PC-3 (cell line): ENCODE measurements around the gene POLR3G. TPM values are rescaled to one million over a fixed set of nuclear protein-coding genes. Genes with fewer than 3 reads are reported as not detected.

Source experiments
- ATAC-seq: fragments of 200-7000 bp; cut with Tn5 transposase; 2 replicates; pipeline ENCODE4 v1.9.1; 2020; ENCODE audit warnings: mild to moderate bottlenecking, moderate library complexity
- BruUV-seq: library from RNA; stranded (reverse); fragments of 400-500 nt; replicated peaks from 2 replicates; lab custom pipeline; 2021; lab: Mats Ljungman, UMichigan
- CTCF ChIA-PET: fragments of 300-600 bp; sonication (Branson Sonifier 250); formaldehyde crosslinking; loops from one replicate; lab custom pipeline; 2022; ENCODE audit warnings: antibody characterized with exemption; lab: Charles Lee
- POLR2A ChIA-PET: fragments of 300-600 bp; sonication (Branson Sonifier 250); formaldehyde crosslinking; loops from one replicate; lab custom pipeline; 2022; ENCODE audit warnings: antibody characterized with exemption; ENCODE audit not compliant: unreplicated experiment; lab: Charles Lee
- DNase-seq: peaks from one replicate; pipeline ENCODE4 v3.0.0-alpha.2; 2015
- H2AFZ ChIP-seq: fragments of 300-600 bp; sonication (generic); 2 replicates; pipeline ENCODE4 v1.6.0; 2016; ENCODE audit warnings: antibody characterized with exemption, low read length
- H3F3A ChIP-seq: fragments of 300-600 bp; sonication (generic); one replicate; pipeline ENCODE4 v1.6.0; 2017; ENCODE audit warnings: antibody characterized with exemption, low read length, control low read depth, mild to moderate bottlenecking; ENCODE audit not compliant: unreplicated experiment
- H3K27ac ChIP-seq: fragments of 300-600 bp; sonication (generic); 2 replicates; pipeline ENCODE4 v1.5.1; 2016; ENCODE audit warnings: mild to moderate bottlenecking, low read length
- H3K27me3 ChIP-seq: fragments of 300-600 bp; sonication (generic); 2 replicates; pipeline ENCODE4 v1.6.1; 2016; ENCODE audit warnings: low read length, mixed read lengths
- H3K36me3 ChIP-seq: fragments of 300-600 bp; sonication (generic); 2 replicates; pipeline ENCODE4 v1.6.1; 2016; ENCODE audit warnings: low read depth, mixed run types, low read length, mixed read lengths
- H3K4me1 ChIP-seq: fragments of 300-600 bp; sonication (generic); 2 replicates; pipeline ENCODE4 v1.5.1; 2016; ENCODE audit warnings: low read length; ENCODE audit not compliant: insufficient read depth
- H3K4me2 ChIP-seq: fragments of 300-600 bp; sonication (generic); 2 replicates; pipeline ENCODE4 v1.6.0; 2016; ENCODE audit warnings: low read length
- H3K4me3 ChIP-seq: fragments of 300-600 bp; sonication (generic); 2 replicates; pipeline ENCODE4 v1.5.1; 2016; ENCODE audit warnings: mild to moderate bottlenecking, low read length, mixed read lengths
- H3K79me2 ChIP-seq: fragments of 300-600 bp; sonication (generic); 2 replicates; pipeline ENCODE4 v1.6.1; 2017; ENCODE audit warnings: low read length, mixed read lengths
- H3K9ac ChIP-seq: fragments of 300-600 bp; sonication (generic); 2 replicates; pipeline ENCODE4 v1.6.0; 2016; ENCODE audit warnings: mild to moderate bottlenecking, low read length
- H3K9me2 ChIP-seq: fragments of 300-600 bp; sonication (generic); replicated peaks from 2 replicates; pipeline ENCODE4 v1.6.1; 2016; ENCODE audit warnings: mixed run types, low read length, mixed read lengths
- H3K9me3 ChIP-seq: fragments of 300-600 bp; sonication (generic); 2 replicates; pipeline ENCODE4 v1.6.1; 2016; ENCODE audit warnings: low read length, mixed read lengths
- H4K20me1 ChIP-seq: fragments of 300-600 bp; sonication (generic); 2 replicates; pipeline ENCODE4 v1.6.1; 2016; ENCODE audit warnings: low read length, mixed read lengths
- EZH2 ChIP-seq: fragments of 300-600 bp; sonication (generic); IDR thresholded peaks from one replicate; pipeline ENCODE4 v1.6.1; 2017; ENCODE audit warnings: antibody characterized with exemption, mild to moderate bottlenecking, low read length; ENCODE audit not compliant: unreplicated experiment
- EZH2phosphoT487 ChIP-seq: fragments of 300-600 bp; sonication (generic); IDR thresholded peaks from 2 replicates; pipeline ENCODE4 v1.6.1; 2018; ENCODE audit warnings: mild to moderate bottlenecking, antibody characterized with exemption, low read length, borderline replicate concordance
- intact Hi-C: fragments of 100-400 bp; cut with micrococcal nuclease; formaldehyde crosslinking; loops from 2 replicates; pipeline ENCODE4 v1.9.0; 2023
- total RNA-seq: library from RNA; depleted of rRNA; stranded (reverse); fragments of >200 nt; gene quantifications from 2 replicates; pipeline ENCODE4 v1.2.3, GENCODE V29; 2014
- TF ChIP-seq, protein P1 (sequence below): fragments of 300-600 bp; sonication (generic); conservative IDR thresholded peaks from 2 replicates; pipeline ENCODE4 v1.5.1; 2017; ENCODE audit warnings: antibody characterized with exemption, low read depth, mild to moderate bottlenecking, low read length

The POLR3G gene
- total RNA-seq, 1 experiment from 2014 or later: 42.2 TPM

DNA sequence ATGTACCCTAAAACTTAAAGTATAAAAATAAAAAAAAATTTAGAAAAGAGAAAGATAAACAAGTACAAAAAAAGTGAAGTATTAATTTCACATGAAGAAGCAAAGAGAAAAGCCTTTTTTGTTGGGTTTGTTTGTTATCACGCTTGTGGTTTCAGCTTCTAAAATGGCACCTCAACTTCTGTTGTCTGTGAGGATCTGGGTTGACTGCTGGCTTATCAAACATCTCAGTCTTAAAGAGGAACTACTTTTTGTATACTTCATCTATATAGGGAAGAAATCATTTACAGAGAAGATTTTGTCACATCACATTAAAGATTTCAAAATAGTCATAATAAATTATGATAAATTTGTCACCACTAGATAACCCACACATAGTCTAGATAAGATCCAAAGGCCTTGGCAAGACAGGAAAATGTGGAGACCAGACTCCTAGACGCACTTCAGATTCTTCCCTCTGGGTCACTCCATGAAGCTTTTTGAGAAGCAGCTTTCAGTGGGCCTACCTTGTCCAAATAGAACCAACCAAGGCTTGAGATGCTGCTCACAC lies 75.1 kb downstream of the POLR3G start:
- ChIA-PET CTCF (no interaction called here), POLR2A (no interaction called here)
- H3K27me3 ChIP-seq: no peaks in the 10 kb centered on the region
- H3F3A ChIP-seq: peaks cover 3% of the 10 kb centered on the region
- DNase-seq: no peak
- H3K9ac ChIP-seq: no peak overlapping the region
- no peaks in the 10 kb centered on the region for H4K20me1 ChIP-seq
- TF ChIP-seq EZH2: no peak
- TF ChIP-seq EZH2phosphoT487: no peak
- TF ChIP-seq, protein P1, sequence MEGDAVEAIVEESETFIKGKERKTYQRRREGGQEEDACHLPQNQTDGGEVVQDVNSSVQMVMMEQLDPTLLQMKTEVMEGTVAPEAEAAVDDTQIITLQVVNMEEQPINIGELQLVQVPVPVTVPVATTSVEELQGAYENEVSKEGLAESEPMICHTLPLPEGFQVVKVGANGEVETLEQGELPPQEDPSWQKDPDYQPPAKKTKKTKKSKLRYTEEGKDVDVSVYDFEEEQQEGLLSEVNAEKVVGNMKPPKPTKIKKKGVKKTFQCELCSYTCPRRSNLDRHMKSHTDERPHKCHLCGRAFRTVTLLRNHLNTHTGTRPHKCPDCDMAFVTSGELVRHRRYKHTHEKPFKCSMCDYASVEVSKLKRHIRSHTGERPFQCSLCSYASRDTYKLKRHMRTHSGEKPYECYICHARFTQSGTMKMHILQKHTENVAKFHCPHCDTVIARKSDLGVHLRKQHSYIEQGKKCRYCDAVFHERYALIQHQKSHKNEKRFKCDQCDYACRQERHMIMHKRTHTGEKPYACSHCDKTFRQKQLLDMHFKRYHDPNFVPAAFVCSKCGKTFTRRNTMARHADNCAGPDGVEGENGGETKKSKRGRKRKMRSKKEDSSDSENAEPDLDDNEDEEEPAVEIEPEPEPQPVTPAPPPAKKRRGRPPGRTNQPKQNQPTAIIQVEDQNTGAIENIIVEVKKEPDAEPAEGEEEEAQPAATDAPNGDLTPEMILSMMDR: no peak
- H3K9me3 ChIP-seq: no peaks in the 10 kb centered on the region
- H3K9me2 ChIP-seq: no peaks in the 10 kb centered on the region
- BruUV-seq: no TSS peak
- H3K79me2 ChIP-seq: no peaks in the 10 kb centered on the region
- no peak overlapping the region for H3K4me3 ChIP-seq
- H3K4me1 ChIP-seq: peaks cover 28% of the 10 kb centered on the region
- H3K4me2 ChIP-seq: no peak overlapping the region
- ATAC-seq: no peak
- H3K36me3 ChIP-seq: no peaks in the 10 kb centered on the region
- H2AFZ ChIP-seq: no peak overlapping the region
- H3K27ac ChIP-seq: no peak overlapping the region
- intact Hi-C loops: no loop called here

DNA sequence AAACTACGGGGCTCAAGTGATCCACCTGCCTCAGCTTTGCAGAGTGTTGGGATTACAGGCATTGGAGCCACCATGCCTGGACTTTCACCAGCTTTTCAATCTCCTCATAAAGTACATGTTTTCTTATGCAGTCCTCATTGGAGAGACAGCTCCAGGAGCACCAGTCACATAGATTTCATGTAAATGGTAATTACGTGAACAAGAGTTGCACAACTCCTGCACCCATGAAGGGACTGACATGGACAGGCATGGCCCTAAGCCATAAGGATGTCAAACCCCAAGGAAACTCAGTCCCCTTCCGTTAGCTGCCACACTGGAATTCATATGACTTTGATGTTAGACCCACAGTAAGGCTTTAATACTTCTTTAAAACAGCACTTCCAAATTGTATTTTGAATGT lies 76.3 kb downstream of the POLR3G start:
- POLR2A ChIA-PET: no interaction called here
- DNase-seq: no peak
- Histone ChIP-seq H3K4me1 (peaks cover 28% of the 10 kb centered on the region), H3K4me2 (no peak overlapping the region), H3K36me3 (no peaks in the 10 kb centered on the region), H2AFZ (no peak overlapping the region), H3K79me2 (no peaks in the 10 kb centered on the region), H3K27ac (no peak overlapping the region), H3K9me3 (no peaks in the 10 kb centered on the region), H3K9me2 (no peaks in the 10 kb centered on the region), H3K4me3 (no peak overlapping the region), H3F3A (peaks cover 3% of the 10 kb centered on the region), H3K9ac (no peak overlapping the region), H3K27me3 (no peaks in the 10 kb centered on the region), H4K20me1 (no peaks in the 10 kb centered on the region)
- ATAC-seq: no peak
- CTCF ChIA-PET: no interaction called here
- no peak for TF ChIP-seq EZH2phosphoT487
- TF ChIP-seq EZH2: no peak
- TF ChIP-seq, protein P1: no peak
- intact Hi-C loops: no loop called here
- BruUV-seq: no TSS peak

DNA sequence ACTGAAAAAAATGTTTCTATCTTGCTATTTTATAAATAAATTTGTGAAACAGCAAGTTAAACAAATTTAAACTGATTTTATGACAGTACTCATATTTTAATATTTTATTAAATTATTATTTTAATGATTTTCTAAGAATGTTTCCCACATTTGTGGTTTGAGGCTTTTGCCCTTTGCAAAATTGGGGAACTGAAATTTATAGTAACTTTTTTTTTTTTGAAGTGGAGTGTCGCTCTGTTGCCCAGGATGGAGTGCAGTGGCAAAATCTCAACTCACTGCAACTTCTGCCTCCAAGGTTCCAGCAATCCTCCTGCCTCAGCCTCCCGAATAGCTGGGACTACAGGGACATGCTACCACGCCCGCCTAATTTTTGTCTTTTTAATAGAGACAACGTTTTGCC lies 76.7 kb downstream of the POLR3G start:
- Histone ChIP-seq H3K4me3 (no peak overlapping the region), H3K9ac (no peak overlapping the region), H2AFZ (no peak overlapping the region), H3K9me2 (no peaks in the 10 kb centered on the region), H3K79me2 (no peaks in the 10 kb centered on the region), H3F3A (peaks cover 3% of the 10 kb centered on the region), H3K4me2 (no peak overlapping the region), H3K27ac (no peak overlapping the region), H4K20me1 (no peaks in the 10 kb centered on the region), H3K27me3 (no peaks in the 10 kb centered on the region), H3K36me3 (no peaks in the 10 kb centered on the region), H3K9me3 (no peaks in the 10 kb centered on the region), H3K4me1 (peaks cover 27% of the 10 kb centered on the region)
- ChIA-PET POLR2A (no interaction called here), CTCF (no interaction called here)
- no TSS peak for BruUV-seq
- ATAC-seq: no peak
- TF ChIP-seq EZH2phosphoT487 (no peak), EZH2 (no peak)
- TF ChIP-seq, protein P1: no peak
- no peak for DNase-seq
- intact Hi-C loops: no loop called here
